CD4-positive, alpha-beta T cell treated with Interferon gamma for 1 hour (primary cell): ENCODE measurements around the gene PLXNA4.
"Not testable (repeated sequence)": the region's sequence is repeated elsewhere in the genome, so short reads cannot be mapped to it uniquely, and the experiment has no call there.

Experiments
- DNase-seq: peaks from one replicate; pipeline ENCODE4 v3.0.0-alpha.2; 2020

The PLXNA4 gene

GRCh38 chr7:132575982-132576720 lies at the start of gene PLXNA4:
Gene PLXNA4, minus strand, starts transcription at chr7:132576470. Its CDS starts 67,777 bp downstream, at chr7:132508693.
- DNase-seq, result no peak

GRCh38 chr7:132625651-132626050 lies 49.4 kb upstream of the PLXNA4 start:
- no peak for DNase-seq

- DNase-seq, result no peak
These were observed 45.8 kb upstream of the PLXNA4 start for GRCh38 chr7:132622081-132622480.

- DNase-seq, result no peak
These were observed 43.7 kb upstream of the PLXNA4 start for GRCh38 chr7:132619967-132620366.

GRCh38 chr7:132618956-132619305 lies 42.7 kb upstream of the PLXNA4 start:
- DNase-seq, result no peak

- no peak for DNase-seq
These were observed 42.1 kb upstream of the PLXNA4 start for GRCh38 chr7:132618271-132618955.

- no peak for DNase-seq
These were observed 38.4 kb upstream of the PLXNA4 start for GRCh38 chr7:132614428-132615318.

- no peak for DNase-seq
These were observed 37.5 kb upstream of the PLXNA4 start for GRCh38 chr7:132613737-132614136.

- DNase-seq, result no peak
These were observed 34.7 kb upstream of the PLXNA4 start for GRCh38 chr7:132610995-132611394.

GRCh38 chr7:132609906-132610520 lies 33.7 kb upstream of the PLXNA4 start:
- DNase-seq, result no peak

GRCh38 chr7:132609222-132609621 lies 33.0 kb upstream of the PLXNA4 start:
- no peak for DNase-seq

- no peak for DNase-seq
These were observed 32.3 kb upstream of the PLXNA4 start for GRCh38 chr7:132608523-132608922.

- DNase-seq, result no peak
These were observed 31.4 kb upstream of the PLXNA4 start for GRCh38 chr7:132607656-132608055.

GRCh38 chr7:132604121-132604520 lies 27.9 kb upstream of the PLXNA4 start:
- DNase-seq, result no peak

GRCh38 chr7:132603220-132603833 lies 27.1 kb upstream of the PLXNA4 start:
- no peak for DNase-seq

GRCh38 chr7:132601783-132602182 lies 25.5 kb upstream of the PLXNA4 start:
- DNase-seq, result no peak

- DNase-seq, result no peak
These were observed 20.3 kb upstream of the PLXNA4 start for GRCh38 chr7:132596588-132596987.

GRCh38 chr7:132594741-132595140 lies 18.5 kb upstream of the PLXNA4 start:
- DNase-seq, result not testable (repeated sequence)

- DNase-seq, result no peak
These were observed 16.7 kb upstream of the PLXNA4 start for GRCh38 chr7:132592936-132593335.

GRCh38 chr7:132592231-132592920 lies 16.1 kb upstream of the PLXNA4 start:
- DNase-seq, result no peak

GRCh38 chr7:132590162-132590561 lies 13.9 kb upstream of the PLXNA4 start:
- no peak for DNase-seq

GRCh38 chr7:132588596-132588995 lies 12.3 kb upstream of the PLXNA4 start:
- DNase-seq, result no peak
